ENCODE measurements around the gene PRMT5. TPM values are rescaled to one million over a fixed set of nuclear protein-coding genes. Genes with fewer than 3 reads are reported as not detected.

Gene PRMT5
- total and polyA plus RNA-seq, 9 donors = 37.6 to 109 (median 65.4) TPM

GRCh38 chr14:22870811-22871223, 58.4 kb downstream of the PRMT5 start:
- 0% methylated on average over 1 of the region's 1 CpG for WGBS, 3 donors
- H3K4me1 ChIP-seq (ENCODE audit: insufficient read depth) = peaks cover 4% of the 10 kb centered on the region
- intact Hi-C loops (cut with DNase I) = loop anchor here in 2 of 4 donors (5.0 to 10.0 kb wide), 2 partner anchors 114 to 116 kb away; partner anchors contain the start of gene AJUBA (in 1 of the 2)

More at GRCh38 chr14:22870811-22871223, 58.4 kb downstream of the PRMT5 start:
- TF ChIP-seq EP300 (IDR thresholded peaks at IDR 0.05) = no peak
- no peak for TF ChIP-seq POLR2A (IDR thresholded peaks at IDR 0.05)
- TF ChIP-seq CTCF (IDR thresholded peaks at IDR 0.05) = no peak
- Histone ChIP-seq H3K27ac (peak overlapping the region; percentile 96 to 98), H3K9me3 (no peaks in the 10 kb centered on the region), H3K27me3 (no peaks in the 10 kb centered on the region), H3K4me3 (peak overlapping the region; percentile 86), H3K36me3 (no peaks in the 10 kb centered on the region)
- DNase-seq = no peak

Other genes with a start within 250 kb of the PRMT5 start
- 10 to 100 TPM; 52.7 to 99.3 (median 83.8) TPM for gene OXA1L, start 162.7 kb downstream of the PRMT5 start, total RNA-seq
- 100 to 1,000 TPM in 1 of 2 donors, 10 to 100 TPM in 1; 96.9 to 199 TPM for gene OXA1L, start 162.7 kb downstream of the PRMT5 start, polyA plus RNA-seq
- 10 to 100 TPM in 1 of 7 donors, 1 to 10 TPM in 5, under 1 TPM in 1; 0.91 to 25.0 (median 5.1) TPM for gene SLC7A7, start 113.9 kb downstream of the PRMT5 start, total RNA-seq
- 10 to 100 TPM in 1 of 2 donors, 1 to 10 TPM in 1; 3.2 to 23.2 TPM for gene SLC7A7, start 113.9 kb downstream of the PRMT5 start, polyA plus RNA-seq
- gene MRPL52, start 99.5 kb downstream of the PRMT5 start, total RNA-seq = 10 to 100 TPM; 29.0 to 78.3 (median 54.1) TPM
- 10 to 100 TPM; 32.9 to 45.3 TPM for gene MRPL52, start 99.5 kb downstream of the PRMT5 start, polyA plus RNA-seq
- gene MMP14, start 92.8 kb downstream of the PRMT5 start, total RNA-seq = 100 to 1,000 TPM in 4 of 7 donors, 10 to 100 TPM in 3; 70.0 to 267 (median 174) TPM
- gene MMP14, start 92.8 kb downstream of the PRMT5 start, polyA plus RNA-seq = 100 to 1,000 TPM in 1 of 2 donors, 10 to 100 TPM in 1; 90.2 to 156 TPM
- 100 to 1,000 TPM in 4 of 7 donors, 10 to 100 TPM in 3; 56.9 to 122 (median 105) TPM for gene LRP10, start 57.6 kb downstream of the PRMT5 start, total RNA-seq
- gene LRP10, start 57.6 kb downstream of the PRMT5 start, polyA plus RNA-seq = 10 to 100 TPM; 32.4 to 71.6 TPM
- gene REM2, start 46.2 kb downstream of the PRMT5 start, total RNA-seq = 1 to 10 TPM in 1 of 7 donors, under 1 TPM in 6; 0.12 to 1.1 (median 0.66) TPM
- gene REM2, start 46.2 kb downstream of the PRMT5 start, polyA plus RNA-seq = under 1 TPM; 0.40 to 0.74 TPM
- gene RBM23, start 10.2 kb downstream of the PRMT5 start, total RNA-seq = 100 to 1,000 TPM in 5 of 7 donors, 10 to 100 TPM in 2; 90.9 to 244 (median 129) TPM
- 100 to 1,000 TPM in 1 of 2 donors, 10 to 100 TPM in 1; 57.0 to 104 TPM for gene RBM23, start 10.2 kb downstream of the PRMT5 start, polyA plus RNA-seq
- gene HAUS4, start 27.7 kb upstream of the PRMT5 start, total RNA-seq = 100 to 1,000 TPM in 1 of 7 donors, 10 to 100 TPM in 6; 31.6 to 111 (median 41.6) TPM
- 10 to 100 TPM; 55.6 to 58.4 TPM for gene HAUS4, start 27.7 kb upstream of the PRMT5 start, polyA plus RNA-seq
- 10 to 100 TPM; 13.7 to 34.5 (median 19.1) TPM for gene AJUBA, start 53.2 kb upstream of the PRMT5 start, total RNA-seq
- 10 to 100 TPM; 11.2 to 21.1 TPM for gene AJUBA, start 53.2 kb upstream of the PRMT5 start, polyA plus RNA-seq
- 10 to 100 TPM in 4 of 7 donors, 1 to 10 TPM in 3; 7.2 to 11.8 (median 10.2) TPM for gene C14orf93, start 80.8 kb upstream of the PRMT5 start, total RNA-seq
- 10 to 100 TPM; 12.1 to 12.7 TPM for gene C14orf93, start 80.8 kb upstream of the PRMT5 start, polyA plus RNA-seq
- gene PSMB5, start 105.5 kb upstream of the PRMT5 start, total RNA-seq = 100 to 1,000 TPM in 1 of 7 donors, 10 to 100 TPM in 6; 65.3 to 144 (median 77.4) TPM
- 100 to 1,000 TPM in 1 of 2 donors, 10 to 100 TPM in 1; 79.9 to 112 TPM for gene PSMB5, start 105.5 kb upstream of the PRMT5 start, polyA plus RNA-seq
- not detected for gene PSMB11, start 112.8 kb upstream of the PRMT5 start, total RNA-seq
- not detected for gene PSMB11, start 112.8 kb upstream of the PRMT5 start, polyA plus RNA-seq
- 1 to 10 TPM; 1.0 to 6.6 (median 2.3) TPM for gene CDH24, start 128.1 kb upstream of the PRMT5 start, total RNA-seq
- gene CDH24, start 128.1 kb upstream of the PRMT5 start, polyA plus RNA-seq = 1 to 10 TPM; 2.1 to 5.5 TPM
- 100 to 1,000 TPM in 5 of 7 donors, 10 to 100 TPM in 2; 83.3 to 162 (median 135) TPM for gene ACIN1, start 165.8 kb upstream of the PRMT5 start, total RNA-seq
- 100 to 1,000 TPM in 1 of 2 donors, 10 to 100 TPM in 1; 95.4 to 165 TPM for gene ACIN1, start 165.8 kb upstream of the PRMT5 start, polyA plus RNA-seq
- 10 to 100 TPM; 13.8 to 47.2 (median 41.5) TPM for gene C14orf119, start 166.1 kb upstream of the PRMT5 start, total RNA-seq
- 10 to 100 TPM; 31.4 to 55.6 TPM for gene C14orf119, start 166.1 kb upstream of the PRMT5 start, polyA plus RNA-seq
- not detected for gene CIROP, start 175.6 kb upstream of the PRMT5 start, total RNA-seq
- not detected for gene CIROP, start 175.6 kb upstream of the PRMT5 start, polyA plus RNA-seq
- not detected for gene CEBPE, start 189.9 kb upstream of the PRMT5 start, total RNA-seq
- under 1 TPM in 1 of 2 donors, not detected in 1; 0.04 TPM for gene CEBPE, start 189.9 kb upstream of the PRMT5 start, polyA plus RNA-seq

Measured in ovary (tissue), 9 donors.